ENCODE measurements around the gene HPCA. TPM values are rescaled to one million over a fixed set of nuclear protein-coding genes. Genes with fewer than 3 reads are reported as not detected.

HPCA gene
- total and polyA plus RNA-seq, 2 donors (not counting 3 experiments of a cell fraction or from before 2014, with no cell fraction given) = not detected

DNA sequence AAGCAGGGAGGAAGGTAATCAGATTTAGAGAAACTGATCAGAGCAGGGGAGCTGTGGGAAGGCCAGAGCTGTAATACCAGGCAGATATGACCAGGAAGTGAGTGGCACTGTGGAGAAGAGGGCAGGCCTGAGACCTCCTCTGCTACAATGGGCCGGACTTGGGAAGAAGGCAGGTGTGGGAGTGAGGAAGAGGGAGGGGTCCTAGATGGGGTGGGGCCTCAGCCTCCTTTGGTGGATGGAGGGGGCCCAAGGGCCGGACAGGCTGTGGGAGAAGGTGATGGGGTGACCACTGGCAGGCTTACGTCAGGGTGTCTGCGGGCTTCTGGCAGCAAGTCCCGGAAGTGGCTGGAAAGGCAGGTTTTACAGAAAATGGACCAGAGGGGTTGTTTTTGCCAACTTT is 5.0 kb upstream of the HPCA start:
- no peak overlapping the region for H3K27ac ChIP-seq (ENCODE audit: insufficient read depth, low read depth, low read length)
- CTCF ChIA-PET = interaction anchor here (0.5 to 2.3 kb wide), 9 partner anchors 8 to 205 kb away, joined by 3 to 9 read pairs (median 4); no protein-coding TSS in a partner anchor
- H3K4me1 ChIP-seq (ENCODE audit: control insufficient read depth, extremely low read depth, insufficient read depth, low read length) = no peaks in the 10 kb centered on the region
- H3K9ac ChIP-seq (replicated peaks; ENCODE audit: extremely low read depth, insufficient read depth, low read length) = no peak overlapping the region
- BruUV-seq (replicated peaks) = no TSS peak
- H3K9me3 ChIP-seq (replicated peaks; ENCODE audit: control insufficient read depth, insufficient read depth, low read length) = no peaks in the 10 kb centered on the region
- intact Hi-C loops (cut with micrococcal nuclease) (no loop called here), dilution Hi-C loops (cut with MboI; ENCODE audit: extremely low pct_ligation_motif_present, low sequenced_read_pairs) (no loop called here)
- H3K9me1 ChIP-seq (replicated peaks; ENCODE audit: control insufficient read depth, extremely low read depth, insufficient read depth, low read length) = no peaks in the 10 kb centered on the region
- H3K4me2 ChIP-seq (ENCODE audit: insufficient read depth, low read length) = no peak overlapping the region
- H2AFZ ChIP-seq (ENCODE audit: low read depth, low read length) = no peak overlapping the region
- no peaks in the 10 kb centered on the region for H3K79me2 ChIP-seq (ENCODE audit: control insufficient read depth, insufficient read depth, low read length)
- TF ChIP-seq EZH2 (IDR thresholded peaks at IDR 0.05; ENCODE audit: borderline replicate concordance, low read depth, low read length, severe bottlenecking) = no peak
- TF ChIP-seq MYC (IDR thresholded peaks at IDR 0.05; ENCODE audit: low read depth, low read length) = no peak
- TF ChIP-seq POLR2AphosphoS5 (IDR thresholded peaks at IDR 0.05; ENCODE audit: insufficient read depth, low read depth, low read length) = no peak
- TF ChIP-seq, protein P1, sequence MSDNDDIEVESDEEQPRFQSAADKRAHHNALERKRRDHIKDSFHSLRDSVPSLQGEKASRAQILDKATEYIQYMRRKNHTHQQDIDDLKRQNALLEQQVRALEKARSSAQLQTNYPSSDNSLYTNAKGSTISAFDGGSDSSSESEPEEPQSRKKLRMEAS (IDR thresholded peaks at IDR 0.05; ENCODE audit: insufficient read depth, insufficient read length) = no peak
- no peak for TF ChIP-seq POLR2A (IDR thresholded peaks at IDR 0.05; ENCODE audit: low read depth, low read length)
- TF ChIP-seq FOS (IDR thresholded peaks at IDR 0.05; ENCODE audit: borderline replicate concordance, insufficient read depth, low read length) = no peak
- no peak for TF ChIP-seq JUN (IDR thresholded peaks at IDR 0.05; ENCODE audit: borderline replicate concordance, insufficient read depth, insufficient read length, low read depth)
- TF ChIP-seq, protein P2, sequence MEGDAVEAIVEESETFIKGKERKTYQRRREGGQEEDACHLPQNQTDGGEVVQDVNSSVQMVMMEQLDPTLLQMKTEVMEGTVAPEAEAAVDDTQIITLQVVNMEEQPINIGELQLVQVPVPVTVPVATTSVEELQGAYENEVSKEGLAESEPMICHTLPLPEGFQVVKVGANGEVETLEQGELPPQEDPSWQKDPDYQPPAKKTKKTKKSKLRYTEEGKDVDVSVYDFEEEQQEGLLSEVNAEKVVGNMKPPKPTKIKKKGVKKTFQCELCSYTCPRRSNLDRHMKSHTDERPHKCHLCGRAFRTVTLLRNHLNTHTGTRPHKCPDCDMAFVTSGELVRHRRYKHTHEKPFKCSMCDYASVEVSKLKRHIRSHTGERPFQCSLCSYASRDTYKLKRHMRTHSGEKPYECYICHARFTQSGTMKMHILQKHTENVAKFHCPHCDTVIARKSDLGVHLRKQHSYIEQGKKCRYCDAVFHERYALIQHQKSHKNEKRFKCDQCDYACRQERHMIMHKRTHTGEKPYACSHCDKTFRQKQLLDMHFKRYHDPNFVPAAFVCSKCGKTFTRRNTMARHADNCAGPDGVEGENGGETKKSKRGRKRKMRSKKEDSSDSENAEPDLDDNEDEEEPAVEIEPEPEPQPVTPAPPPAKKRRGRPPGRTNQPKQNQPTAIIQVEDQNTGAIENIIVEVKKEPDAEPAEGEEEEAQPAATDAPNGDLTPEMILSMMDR (IDR thresholded peaks at IDR 0.05; ENCODE audit: extremely low read depth in 1 of 2, insufficient read depth in 1 of 2, low read depth in 1 of 2, low read length in 2 of 2) = no peak
- no peak for TF ChIP-seq GATA2 (IDR thresholded peaks at IDR 0.05; ENCODE audit: insufficient read depth, insufficient read length, low read depth, low read length)
- POLR2A ChIA-PET = no interaction called here
- H4K20me1 ChIP-seq (replicated peaks; ENCODE audit: control insufficient read depth, extremely low read depth, insufficient read depth, low read length) = no peaks in the 10 kb centered on the region
- DNase-seq (ENCODE audit: low read depth, low spot score) = no peak
- H3K36me3 ChIP-seq (ENCODE audit: control insufficient read depth in 2 of 2, extremely low read depth in 1 of 2, insufficient read depth in 2 of 2, low read length in 2 of 2) = no peaks in the 10 kb centered on the region
- peaks cover 13 to 15% of the 10 kb centered on the region in 2 experiments for H3K27me3 ChIP-seq (ENCODE audit: control insufficient read depth in 2 of 2, insufficient read depth in 2 of 2, low read length in 2 of 2)
- no peak for FAIRE-seq
- no peak overlapping the region for H3K4me3 ChIP-seq (replicated peaks in 1 of 3; ENCODE audit: insufficient read depth in 1 of 3, low read depth in 1 of 3, low read length in 3 of 3)

Measured in endothelial cell of umbilical vein (primary cell).